ENCODE measurements around the gene CAPN2. TPM values are rescaled to one million over a fixed set of nuclear protein-coding genes. Genes with fewer than 3 reads are reported as not detected.

The CAPN2 gene
- total RNA-seq, 2 donors from 2014 or later: 235 to 258 TPM

GRCh38 chr1:223747838-223748335, 35.5 kb downstream of the CAPN2 start:
- peaks cover 57% of the 10 kb centered on the region for H3K36me3 ChIP-seq
- no peak for DNase-seq (ENCODE audit: low spot score)

GRCh38 chr1:223748405-223748772, 36.0 kb downstream of the CAPN2 start:
- H3K4me3 ChIP-seq: peak overlapping the region; percentile 75
- peaks cover 11 to 31% of the 10 kb centered on the region in 2 donors for H3K4me1 ChIP-seq (ENCODE audit: control insufficient read depth in 1 of 2, low read depth in 2 of 2)
- ATAC-seq (ENCODE audit: insufficient number of reproducible peaks, low FRiP score, low read depth) (peak; percentile 13), DNase-seq (ENCODE audit: low spot score) (no peak)
- TF ChIP-seq CTCF (IDR thresholded peaks at IDR 0.05): no peak
- no peaks in the 10 kb centered on the region for H3K9me3 ChIP-seq
- peaks cover 62% of the 10 kb centered on the region for H3K36me3 ChIP-seq
- no peaks in the 10 kb centered on the region for H3K27me3 ChIP-seq (replicated peaks; ENCODE audit: insufficient read depth)
- H3K27ac ChIP-seq: peak overlapping the region; percentile 70 to 75

More at GRCh38 chr1:223747838-223748335, 35.5 kb downstream of the CAPN2 start:
- ATAC-seq (ENCODE audit: insufficient number of reproducible peaks, low FRiP score, low read depth): peak; percentile 8
- H3K4me1 ChIP-seq (ENCODE audit: control insufficient read depth in 1 of 2, low read depth in 2 of 2): peaks cover 11 to 31% of the 10 kb centered on the region in 2 donors
- H3K9me3 ChIP-seq: no peaks in the 10 kb centered on the region
- H3K27ac ChIP-seq: peak overlapping the region; percentile 70 to 75
- peak overlapping the region; percentile 75 for H3K4me3 ChIP-seq
- H3K27me3 ChIP-seq (replicated peaks; ENCODE audit: insufficient read depth): no peaks in the 10 kb centered on the region
- no peak for TF ChIP-seq CTCF (IDR thresholded peaks at IDR 0.05)

- ATAC-seq (ENCODE audit: insufficient number of reproducible peaks, low FRiP score, low read depth) (peak; percentile 56), DNase-seq (ENCODE audit: low spot score) (no peak)
- Histone ChIP-seq H3K4me1 (ENCODE audit: control insufficient read depth in 1 of 2, low read depth in 2 of 2) (peaks cover 11 to 31% of the 10 kb centered on the region in 2 donors), H3K9me3 (no peaks in the 10 kb centered on the region), H3K27me3 (replicated peaks; ENCODE audit: insufficient read depth) (no peaks in the 10 kb centered on the region), H3K4me3 (peak overlapping the region; percentile 75), H3K27ac (peak overlapping the region; percentile 70 to 75), H3K36me3 (peaks cover 65% of the 10 kb centered on the region)
- TF ChIP-seq CTCF (IDR thresholded peaks at IDR 0.05): peak; percentile 96
These were observed 36.7 kb downstream of the CAPN2 start for GRCh38 chr1:223748773-223749733.

- TF ChIP-seq CTCF (IDR thresholded peaks at IDR 0.05): no peak
- Histone ChIP-seq H3K36me3 (peaks cover 69% of the 10 kb centered on the region), H3K9me3 (no peaks in the 10 kb centered on the region), H3K4me3 (no peak overlapping the region), H3K27me3 (replicated peaks; ENCODE audit: insufficient read depth) (no peaks in the 10 kb centered on the region), H3K27ac (no peak overlapping the region), H3K4me1 (ENCODE audit: control insufficient read depth in 1 of 2, low read depth in 2 of 2) (peaks cover 11 to 22% of the 10 kb centered on the region in 2 donors)
- ATAC-seq (ENCODE audit: insufficient number of reproducible peaks, low FRiP score, low read depth) (no peak), DNase-seq (ENCODE audit: low spot score) (no peak)
These were observed 38.6 kb downstream of the CAPN2 start for GRCh38 chr1:223750730-223751570.

All from thoracic aorta (tissue), 2 donors.